GM18907 (cell line): ENCODE data around the gene PARVA.

ENCODE experiments used
- ATAC-seq: cut with Tn5 transposase; IDR thresholded peaks from one replicate; pipeline ENCODE4 v1.9.1; 2021; ENCODE audit warnings: mild to moderate bottlenecking, moderate library complexity; ENCODE audit not compliant: unreplicated experiment

PARVA gene

DNA sequence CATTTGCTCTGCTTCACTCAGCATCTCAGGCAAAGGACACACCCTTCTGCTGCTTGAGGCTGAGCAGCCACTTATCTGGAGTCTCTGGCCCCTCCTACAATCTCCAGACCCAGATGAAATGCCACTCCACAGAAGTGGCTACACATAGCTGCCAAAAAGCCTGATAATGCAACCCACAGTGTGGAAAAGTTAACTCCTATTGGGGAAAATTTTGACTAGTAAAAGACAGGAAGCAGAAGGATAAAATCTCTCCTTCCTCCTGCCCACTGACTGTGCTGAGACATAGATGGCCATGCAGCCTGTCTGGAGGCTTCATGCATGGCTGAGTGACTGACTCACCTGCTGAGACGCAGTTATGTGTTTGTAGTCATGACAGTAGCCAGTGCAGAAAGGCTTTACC lies 204.6 kb downstream of the PARVA start:
- ATAC-seq = no peak
